ENCODE measurements around the gene SSTR4. TPM values are rescaled to one million over a fixed set of nuclear protein-coding genes. Genes with fewer than 3 reads are reported as not detected.
"Not testable (repeated sequence)": the region's sequence is repeated elsewhere in the genome, so short reads cannot be mapped to it uniquely, and the experiment has no call there.

Gene SSTR4
- total RNA-seq, 2 donors from 2014 or later, result not detected

- DNase-seq, result no peak
- peak in 1 of 2 donors; percentile 68 for ATAC-seq
- intact Hi-C loops (cut with DNase I), result no loop called here
Observed at GRCh38 chr20:23013429-23013828, 21.7 kb upstream of the SSTR4 start.

DNA sequence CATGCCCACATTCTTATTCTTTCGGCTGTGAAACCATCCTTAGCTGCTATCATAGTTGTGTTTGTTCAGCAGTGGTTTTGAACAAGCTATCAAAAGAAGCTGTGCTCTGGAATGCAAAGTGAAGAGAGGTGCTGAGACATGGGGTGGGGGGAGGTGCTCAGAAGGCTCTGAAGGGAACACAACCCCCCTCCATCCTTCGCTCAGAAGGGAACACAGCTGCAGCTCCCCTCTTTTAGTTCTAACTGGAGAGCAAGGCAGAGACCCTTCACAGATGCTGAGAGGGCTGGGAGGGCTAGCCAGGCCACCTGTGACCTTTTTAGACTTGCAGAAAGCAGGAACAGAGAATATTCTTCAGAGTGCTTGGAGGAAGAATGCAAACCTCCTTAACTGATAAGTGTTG is 17.6 kb upstream of the SSTR4 start:
- DNase-seq, result no peak
- intact Hi-C loops (cut with DNase I), result no loop called here

DNA sequence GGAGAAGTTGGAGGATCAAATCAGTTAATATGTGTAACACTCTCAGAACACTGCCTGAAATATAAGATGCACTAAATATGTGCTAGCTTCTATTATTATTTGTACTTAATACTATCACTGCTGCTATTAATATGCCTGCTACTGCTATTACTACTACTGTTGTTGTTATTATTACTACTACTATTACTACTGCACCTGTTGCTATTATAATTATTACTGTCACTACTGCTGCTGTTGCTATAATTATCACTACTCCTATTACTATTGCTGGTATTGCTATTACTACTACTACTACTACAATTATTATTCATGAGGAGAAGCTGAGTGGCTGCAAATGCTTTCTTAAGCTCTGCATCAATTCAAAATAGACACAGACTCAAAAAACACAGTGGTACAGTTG is 16.7 kb upstream of the SSTR4 start:
- intact Hi-C loops (cut with DNase I), result no loop called here
- no peak for ATAC-seq
- DNase-seq, result no peak

More for the DNA sequence above, 17.6 kb upstream of the SSTR4 start:
- no peak for ATAC-seq

- intact Hi-C loops (cut with DNase I), result no loop called here
- ATAC-seq, result no peak
- no peak for DNase-seq
Observed at GRCh38 chr20:23018941-23019340, 16.2 kb upstream of the SSTR4 start.

GRCh38 chr20:23019403-23019802 is 15.7 kb upstream of the SSTR4 start:
- intact Hi-C loops (cut with DNase I), result no loop called here
- ATAC-seq, result peak in 1 of 2 donors; percentile 65

GRCh38 chr20:23020230-23021018 is 14.7 kb upstream of the SSTR4 start:
- no peak for ATAC-seq
- intact Hi-C loops (cut with DNase I), result no loop called here
- DNase-seq, result no peak

More at GRCh38 chr20:23019403-23019802, 15.7 kb upstream of the SSTR4 start:
- DNase-seq, result no peak

DNA sequence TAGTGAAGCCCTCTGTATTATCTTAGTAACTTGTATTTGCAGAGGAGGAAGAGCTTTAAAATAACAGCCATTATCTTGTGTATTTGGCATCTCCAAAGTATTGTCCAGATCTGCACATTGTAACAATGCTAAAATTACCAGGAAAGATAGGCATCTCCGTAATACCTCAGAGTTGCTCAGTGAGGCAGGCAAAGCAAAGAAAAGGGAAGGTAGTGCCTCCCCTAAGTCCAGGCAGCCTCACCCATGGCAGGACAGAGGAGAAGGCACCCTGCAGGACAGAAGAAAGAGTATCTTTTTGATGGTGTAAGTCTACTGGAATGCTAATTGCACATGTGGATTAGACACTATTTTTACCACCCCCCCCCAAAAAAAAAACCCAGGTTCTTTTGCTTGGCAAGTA is 13.6 kb upstream of the SSTR4 start:
- intact Hi-C loops (cut with DNase I), result no loop called here
- no peak for ATAC-seq
- no peak for DNase-seq

DNA sequence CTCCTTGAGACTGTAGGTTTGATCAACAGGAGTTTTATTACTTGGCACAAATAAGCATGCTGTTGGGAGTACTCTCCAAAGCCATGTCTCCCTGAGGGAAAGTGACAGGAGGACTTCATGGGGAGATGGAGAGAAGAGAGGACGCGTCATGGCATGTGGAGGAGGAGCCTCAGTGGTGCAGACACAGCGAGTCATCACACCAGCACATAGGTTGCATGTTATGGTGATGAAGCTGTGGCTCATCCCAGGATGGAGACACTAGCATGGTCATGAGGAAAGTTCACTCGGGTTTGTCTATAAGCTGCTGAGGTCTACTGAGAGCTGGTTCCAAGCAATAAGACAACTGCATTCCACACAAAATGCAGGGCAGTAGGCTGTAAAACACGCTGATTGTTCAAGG is 13.2 kb upstream of the SSTR4 start:
- DNase-seq (no peak), ATAC-seq (no peak)
- intact Hi-C loops (cut with DNase I), result no loop called here

GRCh38 chr20:23022849-23023248 is 12.3 kb upstream of the SSTR4 start:
- DNase-seq (no peak), ATAC-seq (no peak)
- intact Hi-C loops (cut with DNase I), result no loop called here

DNA sequence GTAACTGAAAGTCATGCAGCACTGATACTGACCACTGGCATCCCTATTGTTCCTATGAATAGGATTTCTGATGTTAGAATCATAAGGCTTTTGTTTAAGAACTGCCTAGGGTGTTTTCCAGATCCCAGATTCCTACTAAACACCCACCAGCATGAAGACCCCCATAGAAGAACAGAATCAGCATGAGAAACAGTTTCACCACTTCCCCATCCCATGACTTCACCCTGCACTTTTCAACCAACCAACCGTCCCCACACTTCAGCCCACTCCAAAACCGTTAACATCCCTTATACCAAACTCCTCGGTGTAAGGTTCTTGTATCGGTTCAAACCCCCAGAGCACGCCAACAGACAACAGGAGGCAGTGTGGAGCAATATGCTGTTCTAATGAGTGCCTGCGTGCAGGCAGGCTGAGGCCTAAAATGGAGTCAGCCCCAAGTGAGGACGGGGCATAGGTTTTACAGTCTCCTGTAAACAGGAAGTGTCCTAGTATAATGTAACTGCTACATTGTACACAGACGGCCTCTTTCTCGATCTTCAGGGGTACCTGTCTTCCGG is 11.4 kb upstream of the SSTR4 start:
- intact Hi-C loops (cut with DNase I), result no loop called here
- DNase-seq (no peak), ATAC-seq (no peak)

- DNase-seq (no peak), ATAC-seq (no peak)
- intact Hi-C loops (cut with DNase I), result no loop called here
Observed at GRCh38 chr20:23024701-23025100, 10.4 kb upstream of the SSTR4 start.

DNA sequence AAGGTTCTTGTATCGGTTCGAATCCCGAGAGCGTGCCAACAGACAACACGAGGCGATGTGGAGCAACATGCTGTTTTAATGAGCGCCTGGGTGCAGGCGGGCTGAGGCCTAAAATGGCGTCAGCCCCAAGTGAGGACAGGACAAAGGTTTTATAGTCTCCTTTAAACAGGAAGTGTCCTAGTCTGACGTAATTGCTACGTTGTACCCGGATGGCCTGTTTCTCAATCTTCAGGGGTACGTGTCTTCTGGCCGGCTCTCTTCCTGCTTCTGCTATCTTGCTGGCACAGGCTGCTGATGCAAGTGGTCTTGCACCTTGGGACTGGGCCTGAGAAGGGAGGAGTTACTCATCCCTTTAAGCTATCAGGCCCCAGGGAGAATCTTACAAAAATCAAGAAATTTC is 9.6 kb upstream of the SSTR4 start:
- intact Hi-C loops (cut with DNase I); ATAC-seq: not testable (repeated sequence)
- peak; percentile 44 for DNase-seq

DNA sequence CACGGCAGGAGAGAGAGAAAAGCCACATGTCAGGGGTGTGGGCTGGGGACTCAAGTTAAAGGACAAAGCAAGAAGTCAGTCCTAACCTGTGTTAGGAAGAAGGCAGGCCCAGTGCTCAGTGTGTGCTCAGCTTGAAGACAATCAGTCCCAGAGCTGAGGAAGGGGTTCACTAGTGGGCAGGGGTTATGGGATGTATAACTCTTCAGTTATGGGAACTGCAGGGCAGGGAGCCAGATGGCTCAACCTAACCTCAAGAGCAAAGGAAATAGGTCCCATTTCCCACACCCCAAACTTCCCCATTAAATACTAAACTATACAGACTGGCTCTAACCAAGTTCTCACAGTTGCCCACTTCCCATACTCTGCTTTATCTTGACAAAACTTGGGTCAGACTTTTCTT is 7.4 kb upstream of the SSTR4 start:
- DNase-seq, result no peak
- no peak for ATAC-seq
- intact Hi-C loops (cut with DNase I), result no loop called here

- ATAC-seq, result no peak
- DNase-seq, result no peak
- intact Hi-C loops (cut with DNase I), result no loop called here
Observed at GRCh38 chr20:23028392-23028791, 6.7 kb upstream of the SSTR4 start.

DNA sequence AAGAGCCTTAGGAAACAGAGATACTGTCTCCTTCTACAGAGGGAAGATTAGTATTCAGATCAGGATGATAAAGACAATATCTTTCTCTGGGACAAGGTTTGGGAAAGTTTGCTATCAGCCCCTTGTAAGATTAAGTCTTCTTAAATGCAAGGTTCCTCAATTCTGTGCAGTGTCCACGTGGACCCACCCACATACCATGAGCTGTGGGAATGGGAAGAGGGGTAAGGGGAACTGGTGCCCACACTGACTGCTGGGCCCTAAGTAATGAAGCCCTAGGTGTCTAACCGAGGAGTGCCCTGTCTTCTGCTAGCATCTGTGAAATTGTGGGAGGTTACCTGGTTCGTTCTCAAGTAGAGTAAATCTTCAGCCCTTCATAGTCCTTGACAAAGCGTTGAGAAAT is 5.8 kb upstream of the SSTR4 start:
- intact Hi-C loops (cut with DNase I), result no loop called here
- DNase-seq (no peak), ATAC-seq (no peak)

- intact Hi-C loops (cut with DNase I), result no loop called here
- ATAC-seq (no peak), DNase-seq (no peak)
Observed at GRCh38 chr20:23031346-23031745, 3.8 kb upstream of the SSTR4 start.

DNA sequence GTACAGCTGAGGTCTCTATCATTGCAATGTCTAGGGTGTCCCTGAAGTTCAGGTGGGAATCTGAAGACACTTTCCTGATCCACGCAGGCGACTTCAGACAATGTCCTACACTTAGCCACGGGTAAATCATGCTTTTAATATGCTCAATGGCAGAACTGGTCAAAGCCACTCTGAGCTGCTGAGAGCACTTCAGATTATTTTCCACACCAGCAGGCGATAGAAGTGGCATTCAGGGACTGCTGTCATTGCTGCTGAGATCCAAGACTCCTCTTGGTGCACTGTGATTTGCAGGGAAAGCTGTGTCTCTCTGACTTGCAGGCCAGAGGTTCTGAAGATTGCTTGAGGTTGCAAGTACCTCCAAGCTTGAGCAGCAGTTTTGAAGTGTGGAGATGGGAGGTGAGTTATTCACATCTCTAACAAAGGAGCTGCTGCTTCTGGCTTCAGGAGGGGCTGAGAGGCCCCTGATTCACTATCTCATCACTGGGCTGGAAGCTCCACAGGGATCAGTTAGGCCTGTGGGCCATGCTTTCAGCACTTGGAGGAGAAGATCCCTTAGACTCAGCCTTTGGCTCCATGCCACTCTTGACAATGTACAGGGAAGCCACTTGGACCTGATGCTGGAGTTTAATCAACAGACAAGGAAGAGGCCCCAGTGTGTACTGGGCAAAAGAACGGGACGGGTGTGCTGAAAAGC is 2.9 kb upstream of the SSTR4 start:
- peak; percentile 54 to 78 for ATAC-seq
- intact Hi-C loops (cut with DNase I), result no loop called here
- no peak for DNase-seq

DNA sequence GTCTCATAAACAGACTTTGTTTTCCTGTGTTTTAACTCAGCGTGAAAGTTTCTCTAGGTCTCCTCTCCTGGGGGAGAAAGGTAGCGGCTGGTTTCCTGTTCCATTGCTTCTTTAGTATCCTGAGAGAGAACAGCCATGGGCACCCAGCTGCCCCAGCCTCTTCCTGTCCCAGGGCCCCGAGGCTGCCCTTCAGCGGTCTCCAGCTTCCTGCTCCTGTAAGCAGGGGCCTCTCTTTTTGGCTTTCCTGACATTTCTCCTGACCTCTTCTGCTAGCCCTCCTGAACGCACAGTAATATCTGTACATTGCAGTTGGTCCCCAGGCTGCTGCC is 2.4 kb upstream of the SSTR4 start:
- intact Hi-C loops (cut with DNase I), result no loop called here
- DNase-seq (no peak), ATAC-seq (no peak)

DNA sequence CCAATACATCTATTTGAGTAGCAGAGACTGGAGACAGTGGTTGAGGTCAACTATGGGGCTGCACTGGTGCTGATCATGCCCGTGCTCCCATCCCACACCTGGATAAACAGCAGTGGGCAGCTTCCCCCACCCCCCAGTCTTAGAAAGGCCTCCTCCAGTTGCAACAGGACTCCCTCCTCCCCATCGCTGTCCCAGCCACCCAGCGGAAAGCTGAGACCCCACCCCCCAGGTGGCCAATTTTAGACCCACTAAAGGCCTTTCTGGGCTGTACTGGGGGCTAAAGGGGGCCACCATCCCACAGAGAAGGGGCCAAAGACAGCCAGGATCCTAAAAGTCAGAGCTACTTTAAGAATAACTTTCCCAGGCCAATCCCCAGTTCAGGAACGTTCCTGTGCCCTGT is 1.2 kb upstream of the SSTR4 start:
- ATAC-seq, result no peak
- DNase-seq, result no peak
- intact Hi-C loops (cut with DNase I), result no loop called here

DNA sequence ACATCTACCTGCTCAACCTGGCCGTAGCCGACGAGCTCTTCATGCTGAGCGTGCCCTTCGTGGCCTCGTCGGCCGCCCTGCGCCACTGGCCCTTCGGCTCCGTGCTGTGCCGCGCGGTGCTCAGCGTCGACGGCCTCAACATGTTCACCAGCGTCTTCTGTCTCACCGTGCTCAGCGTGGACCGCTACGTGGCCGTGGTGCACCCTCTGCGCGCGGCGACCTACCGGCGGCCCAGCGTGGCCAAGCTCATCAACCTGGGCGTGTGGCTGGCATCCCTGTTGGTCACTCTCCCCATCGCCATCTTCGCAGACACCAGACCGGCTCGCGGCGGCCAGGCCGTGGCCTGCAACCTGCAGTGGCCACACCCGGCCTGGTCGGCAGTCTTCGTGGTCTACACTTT is 619 bp downstream of the SSTR4 start:
- intact Hi-C loops (cut with DNase I), result no loop called here
- DNase-seq, result no peak
- ATAC-seq, result no peak

GRCh38 chr20:23036371-23036770 is 1.3 kb downstream of the SSTR4 start:
- DNase-seq, result no peak
- intact Hi-C loops (cut with DNase I), result no loop called here
- no peak for ATAC-seq
